NCI-H748 (cell line): ENCODE results near the gene FRMD5.
A peak's percentile ranks its signal among the peaks of the same experiment; 100 is the strongest.

Experiments used
- DNase-seq: peaks from one replicate; lab custom pipeline; 2025; ENCODE audit not compliant: unreplicated experiment; lab: John Stamatoyannopoulos, UW

FRMD5 gene

DNA sequence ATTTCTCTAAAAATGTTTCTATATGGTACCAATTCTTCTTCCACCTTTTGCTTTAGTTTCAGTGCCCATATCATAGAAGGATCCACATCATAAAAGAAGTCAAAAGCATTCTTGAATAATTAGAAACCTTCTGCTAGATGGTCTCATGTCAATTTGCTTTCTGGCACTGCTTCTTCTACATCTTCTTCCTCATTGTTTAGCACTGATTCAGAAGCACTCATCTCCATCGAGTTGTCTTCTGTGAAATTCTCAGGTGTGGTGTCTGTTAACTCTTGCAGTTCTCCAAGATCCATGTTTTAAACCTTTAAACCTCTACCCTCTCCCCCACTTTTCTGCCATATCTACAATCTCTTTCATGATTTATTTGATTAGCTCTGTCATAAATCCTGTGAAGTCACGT, 213.5 kb downstream of the FRMD5 start:
- DNase-seq: no peak

DNA sequence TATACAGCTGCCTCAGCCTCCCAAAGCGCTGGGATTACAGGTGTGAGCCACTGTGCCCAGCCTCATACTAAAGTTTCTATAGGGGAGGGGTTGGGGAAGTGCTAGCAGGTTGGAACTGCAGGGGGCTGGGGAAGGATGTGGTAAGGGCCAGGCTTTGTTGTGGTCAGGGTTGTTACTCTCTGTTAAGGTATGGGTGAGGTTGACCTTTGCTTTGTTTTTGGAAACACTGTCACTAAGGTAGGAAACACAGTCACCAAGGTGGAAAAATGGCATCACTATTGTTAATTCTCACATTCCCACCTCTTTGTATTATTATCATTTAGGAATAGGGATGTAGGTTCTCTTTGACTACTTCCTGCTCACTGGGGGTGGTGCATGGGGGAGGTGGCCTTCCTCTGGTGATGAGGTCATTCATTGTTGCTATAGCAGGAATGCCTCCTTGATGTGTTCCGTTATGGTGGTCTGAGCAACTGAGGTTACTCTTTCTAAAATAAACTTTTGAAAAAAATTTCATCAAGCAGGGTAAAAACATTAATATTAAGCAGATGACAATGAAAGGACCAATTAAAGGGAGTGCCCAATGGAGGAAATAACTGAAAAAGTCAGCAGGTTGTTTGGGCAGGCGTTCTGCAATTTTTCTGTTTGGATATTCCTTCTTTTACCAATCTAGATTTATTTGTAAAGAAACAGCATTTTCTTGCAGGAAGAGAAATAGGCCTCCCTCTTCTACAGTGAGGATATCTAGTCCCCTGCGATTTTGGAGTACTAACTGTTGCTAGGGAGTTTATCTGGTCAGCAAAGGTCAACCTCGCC, 217.8 kb downstream of the FRMD5 start:
- no peak for DNase-seq

DNA sequence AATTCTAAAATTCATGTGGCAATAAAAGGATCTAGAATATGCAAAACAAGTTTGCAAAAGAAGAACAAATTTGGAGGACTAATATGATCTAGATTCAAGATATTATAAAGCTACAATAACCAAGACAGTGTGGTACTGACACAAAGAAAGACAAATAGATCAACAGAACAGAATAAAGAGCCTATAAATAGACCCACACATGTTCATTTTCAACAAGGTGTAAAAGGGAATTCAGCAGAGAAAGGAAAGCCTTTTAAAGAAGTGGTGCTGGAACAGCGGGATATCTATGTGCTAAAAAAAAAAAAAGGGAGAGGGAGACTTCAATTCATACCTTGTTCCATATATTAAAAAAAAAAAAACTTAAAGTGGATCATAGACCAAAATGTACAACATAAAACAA, 219.3 kb downstream of the FRMD5 start:
- no peak for DNase-seq

DNA sequence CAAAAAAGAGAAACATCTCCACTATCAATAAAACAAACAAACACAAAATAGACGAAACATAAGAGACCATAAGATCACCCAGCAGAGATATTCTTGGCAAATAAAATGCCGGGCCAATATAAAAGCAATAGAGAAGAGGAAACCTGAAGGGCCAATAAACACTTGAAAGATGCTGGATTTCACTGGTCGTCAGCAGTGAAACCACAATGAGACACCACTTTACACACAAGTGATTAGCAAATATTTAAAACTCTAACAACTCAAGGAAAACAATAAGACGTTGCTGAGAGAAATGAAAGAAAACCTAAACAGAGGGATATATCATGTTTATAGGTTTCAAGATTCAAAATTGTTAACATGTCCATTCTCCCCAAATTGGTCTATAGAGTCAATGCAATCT, 219.7 kb downstream of the FRMD5 start:
- no peak for DNase-seq

DNA sequence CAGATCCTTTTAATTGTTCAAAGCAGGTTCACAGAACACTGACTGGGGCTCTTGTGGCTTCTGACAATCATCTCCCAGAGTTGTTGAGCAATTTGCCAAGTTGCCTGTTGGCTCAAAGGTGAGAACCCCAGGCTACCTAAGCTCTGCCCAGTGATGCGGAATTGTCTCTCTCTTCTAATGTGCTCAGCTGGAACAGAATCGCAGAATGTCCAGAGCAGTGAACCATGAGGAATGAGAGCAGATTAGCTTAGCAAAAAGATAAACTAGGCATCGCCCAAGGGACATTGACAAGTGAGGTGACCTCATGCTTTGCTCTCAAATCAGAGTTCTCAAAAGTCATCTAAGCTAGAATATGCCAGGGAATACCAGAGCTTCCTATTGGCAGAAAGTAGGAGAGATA, 220.2 kb downstream of the FRMD5 start:
- DNase-seq: no peak

DNA sequence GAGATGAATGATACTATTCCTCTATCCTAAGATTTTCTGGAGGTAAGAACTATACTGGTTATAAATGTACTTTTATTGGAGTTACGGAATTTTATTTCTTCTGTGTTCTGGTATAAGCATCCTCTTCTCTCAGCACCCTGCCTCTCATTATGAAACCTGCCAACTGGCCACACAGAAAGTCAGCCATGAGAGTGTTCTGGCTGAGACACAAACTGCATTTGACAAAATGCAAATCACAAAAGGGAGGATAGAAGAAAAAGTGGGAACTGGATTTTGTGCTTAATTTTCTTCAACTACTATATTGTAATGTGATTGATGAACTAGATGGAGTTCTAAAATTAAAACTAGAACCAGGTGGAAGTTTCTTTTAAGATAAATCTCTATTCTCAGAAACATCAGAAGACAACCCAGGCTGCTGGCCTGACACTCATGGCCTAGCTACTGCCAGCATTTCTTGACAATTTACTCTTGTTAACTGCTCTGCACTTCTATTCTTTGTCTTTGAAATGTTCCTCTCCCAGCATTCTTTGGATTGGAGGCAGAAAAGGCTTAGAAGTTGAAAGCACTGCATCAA, 225.2 kb downstream of the FRMD5 start:
- no peak for DNase-seq

DNA sequence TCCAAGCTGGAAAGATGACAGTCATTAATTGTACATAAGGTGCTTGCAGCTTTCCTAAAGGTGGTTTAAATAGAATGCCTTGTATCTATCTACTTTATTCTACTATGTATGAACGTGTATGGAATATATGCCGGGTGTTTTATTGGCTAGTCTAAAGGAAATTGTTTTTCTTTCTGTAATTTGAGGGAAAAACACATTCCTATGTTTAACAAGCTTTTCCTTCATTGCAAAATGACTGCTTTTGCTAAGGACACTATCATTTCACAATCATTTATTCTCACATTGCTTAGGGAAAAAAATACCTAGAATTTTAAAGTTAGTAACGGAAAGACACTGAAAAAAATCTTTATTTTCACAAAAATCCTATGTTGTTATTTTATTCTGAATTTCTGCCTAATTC, 226.5 kb downstream of the FRMD5 start:
- no peak for DNase-seq

DNA sequence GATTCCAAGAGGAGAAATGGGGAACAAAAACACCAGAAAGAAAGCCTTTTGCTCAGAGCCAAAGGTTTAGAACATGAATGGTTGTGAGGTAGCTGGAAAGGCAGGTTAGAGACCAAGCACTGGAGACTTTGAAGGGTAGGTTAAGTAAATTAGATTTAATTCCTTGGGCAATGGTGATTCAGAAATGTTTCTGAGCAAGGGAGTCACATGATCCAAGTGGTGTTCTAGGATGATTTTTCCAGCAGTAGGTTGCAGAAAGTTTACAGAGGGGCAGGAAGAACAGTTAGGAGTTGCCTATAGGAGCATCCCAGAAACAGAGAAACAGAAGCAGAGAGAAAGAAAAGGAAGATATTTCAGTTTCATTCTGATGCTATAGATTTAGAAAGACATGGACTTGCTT, 228.4 kb downstream of the FRMD5 start:
- DNase-seq: no peak

DNA sequence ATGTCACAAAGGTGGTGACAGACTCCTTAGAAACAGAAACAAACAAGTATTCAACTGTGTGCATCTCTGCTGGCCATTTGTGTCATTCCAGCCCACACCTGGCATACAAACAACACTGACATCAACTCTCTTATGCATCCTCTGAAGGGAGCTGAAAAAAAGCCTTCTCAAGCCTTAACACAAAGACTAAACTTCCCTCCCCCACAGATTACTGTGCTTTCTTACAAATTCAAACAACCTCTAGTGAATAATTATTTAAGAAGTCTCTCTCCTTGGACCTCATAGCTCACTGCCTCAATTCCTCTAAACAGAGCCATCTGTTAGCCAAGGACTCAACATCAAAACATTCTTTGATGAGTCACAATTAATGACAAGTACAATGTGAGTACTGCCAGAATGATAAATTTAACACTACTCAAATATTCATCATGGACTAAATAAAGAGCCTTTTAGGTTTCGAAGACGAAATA, 236.2 kb downstream of the FRMD5 start:
- DNase-seq: no peak

DNA sequence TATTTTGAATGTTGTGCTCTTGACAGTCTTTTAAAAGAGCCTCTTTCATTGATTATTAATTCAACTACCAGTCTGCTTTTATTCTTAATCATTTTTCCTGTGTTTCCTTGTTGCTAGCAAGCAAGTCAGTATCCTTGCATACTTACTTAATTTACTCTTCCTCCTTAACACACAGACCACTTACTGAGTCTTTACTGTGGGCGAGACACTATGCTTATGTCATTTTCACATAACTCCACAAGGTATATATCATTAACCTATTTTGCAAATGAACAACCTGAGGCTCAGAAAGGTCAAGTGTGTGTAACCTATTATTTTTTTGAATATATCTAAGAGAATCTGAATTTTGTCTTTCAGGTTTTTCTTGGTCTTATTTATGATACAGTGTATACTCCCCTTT, 237.3 kb downstream of the FRMD5 start:
- no peak for DNase-seq

DNA sequence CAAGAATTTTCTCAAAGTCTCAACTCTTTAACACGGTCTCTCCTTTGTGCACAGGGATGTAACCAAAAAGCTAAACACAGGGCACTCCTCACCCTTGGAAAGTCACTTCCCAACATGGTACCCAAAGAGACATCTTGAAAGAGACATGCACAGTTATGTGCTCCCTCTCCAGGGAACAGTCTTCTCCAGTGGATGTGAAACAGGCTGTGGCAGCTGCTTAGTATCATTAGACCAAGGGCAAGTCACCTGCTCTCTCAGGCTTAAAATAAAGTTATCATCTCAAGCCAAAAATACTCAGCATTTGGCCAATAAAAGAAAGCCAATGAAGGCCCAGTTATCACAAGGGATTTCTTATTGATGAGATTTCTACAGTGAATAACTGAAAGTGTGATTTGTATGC, 239.9 kb downstream of the FRMD5 start:
- DNase-seq: no peak

DNA sequence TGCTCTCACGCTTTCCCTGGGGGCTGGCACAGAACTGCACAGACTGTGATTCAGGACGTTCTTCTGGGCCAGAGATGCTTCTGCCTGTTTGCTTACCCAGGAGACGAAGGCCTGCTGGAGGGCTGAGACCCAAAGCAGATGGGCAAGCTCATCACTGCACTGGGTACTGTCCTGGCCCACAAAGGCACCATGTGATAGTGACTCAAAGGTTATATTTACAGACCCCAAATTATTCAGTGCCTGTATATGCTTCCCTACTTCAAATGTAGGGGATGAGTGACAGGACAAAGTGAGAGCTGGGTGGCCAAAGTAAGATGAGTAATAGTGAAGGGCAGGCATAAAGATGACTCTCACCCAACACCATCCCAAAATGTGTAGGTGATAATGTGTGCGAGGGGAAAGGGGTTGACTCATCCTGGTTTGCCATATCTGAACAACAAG, 240.9 kb downstream of the FRMD5 start:
- no peak for DNase-seq

DNA sequence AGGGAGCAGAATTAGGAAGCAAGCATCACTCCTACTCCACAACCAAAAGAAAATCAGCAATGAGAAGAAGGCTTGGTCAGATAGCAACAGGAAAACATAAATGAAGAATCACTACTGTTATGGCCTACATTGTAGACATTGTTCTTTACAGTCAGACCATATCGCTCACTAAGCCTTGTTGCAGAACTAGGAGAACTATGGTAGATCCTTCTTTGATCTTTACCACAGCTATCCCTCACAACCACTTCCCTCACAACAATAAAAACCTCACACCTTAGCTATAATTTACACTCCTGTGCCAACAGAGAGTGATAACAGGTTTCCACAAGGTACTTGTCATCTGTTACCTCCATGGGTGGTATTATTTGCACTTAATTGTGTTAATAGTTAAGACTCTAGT, 241.7 kb downstream of the FRMD5 start:
- DNase-seq: no peak

DNA sequence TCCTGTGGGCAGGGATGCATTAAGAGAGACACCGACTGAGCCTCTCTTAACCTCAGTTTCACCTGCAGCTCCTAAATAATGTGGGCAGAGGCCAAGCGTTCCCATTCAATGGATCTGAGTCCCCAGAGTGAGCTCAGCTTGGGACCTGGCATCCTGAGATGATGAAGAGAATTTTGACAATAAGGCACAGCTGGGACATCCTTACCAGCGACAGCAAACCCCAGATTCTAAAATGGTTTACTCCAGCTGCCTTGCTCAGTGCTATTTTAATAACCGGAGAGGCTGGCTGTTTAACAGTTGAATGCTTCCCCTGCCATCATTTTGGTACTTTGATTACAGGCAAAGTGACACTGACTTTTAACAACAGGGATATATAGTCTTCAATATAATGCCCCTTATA, 244.5 kb downstream of the FRMD5 start:
- DNase-seq: no peak

DNA sequence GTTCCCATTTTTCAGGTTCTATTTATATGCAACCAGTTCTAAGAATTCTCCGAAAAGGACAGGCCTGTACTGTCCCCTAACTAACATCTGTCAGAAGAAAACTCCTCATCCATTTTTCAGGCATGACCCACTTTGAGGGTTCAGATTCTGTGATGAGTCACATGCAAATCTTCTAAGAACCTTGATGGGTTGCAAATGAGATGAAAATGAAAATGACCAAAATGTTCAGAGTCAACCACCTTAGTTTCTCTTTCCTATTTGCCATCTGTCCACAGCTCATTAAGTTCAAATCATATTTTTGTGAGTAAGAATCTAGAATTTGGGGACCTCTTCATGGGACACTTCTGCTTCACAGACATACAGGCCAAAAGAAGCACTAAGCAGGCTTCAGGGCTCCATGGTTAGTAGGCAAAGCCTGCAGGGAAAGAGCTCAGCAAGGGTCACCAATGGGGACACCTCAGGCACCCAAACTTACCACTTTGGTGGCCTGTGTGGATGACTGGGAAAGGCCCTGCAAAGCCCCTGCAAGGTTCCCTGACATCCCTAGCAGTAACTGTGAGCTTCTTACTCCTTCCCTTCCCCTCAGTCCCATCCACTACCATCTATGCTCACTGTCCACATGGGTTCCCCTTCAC, 246.3 kb downstream of the FRMD5 start:
- DNase-seq: no peak

DNA sequence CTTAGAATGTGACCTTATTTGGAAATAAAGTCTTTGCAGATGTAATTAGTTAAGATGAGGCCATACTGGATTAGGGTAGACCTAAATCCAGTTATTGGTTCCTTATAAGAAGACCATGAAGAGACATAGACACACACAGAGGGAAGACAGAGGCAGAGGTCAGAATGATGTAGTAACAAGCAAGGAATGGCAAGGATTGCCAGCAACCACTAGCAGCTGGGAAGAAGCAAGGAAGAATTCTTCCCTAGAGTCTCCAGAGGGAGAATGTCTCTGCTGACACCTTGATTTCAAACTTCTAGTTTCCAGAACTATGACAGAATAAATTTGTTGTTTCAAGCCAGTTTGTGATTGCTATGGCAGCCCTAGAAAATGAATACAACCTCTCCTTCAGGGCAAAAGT, 251.6 kb downstream of the FRMD5 start:
- no peak for DNase-seq

DNA sequence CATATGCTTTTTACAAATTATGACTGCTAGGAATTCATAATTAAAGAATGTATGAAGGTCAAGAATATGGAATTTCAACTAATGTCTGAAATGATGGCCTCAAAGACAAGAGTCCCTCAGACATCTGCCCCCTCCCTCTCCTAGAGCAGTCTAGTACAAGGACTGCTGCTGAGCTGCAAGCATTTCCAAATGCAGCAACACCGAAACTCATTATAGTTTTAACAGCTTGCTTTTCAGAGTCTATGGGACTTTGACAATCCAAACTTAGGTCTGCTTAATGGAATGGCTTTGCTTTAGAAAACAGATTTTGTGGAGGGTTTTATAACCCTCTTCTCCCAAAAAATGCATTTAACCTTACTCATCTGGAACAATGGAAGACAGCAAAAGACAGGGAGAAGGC, 252.9 kb downstream of the FRMD5 start:
- DNase-seq: no peak

DNA sequence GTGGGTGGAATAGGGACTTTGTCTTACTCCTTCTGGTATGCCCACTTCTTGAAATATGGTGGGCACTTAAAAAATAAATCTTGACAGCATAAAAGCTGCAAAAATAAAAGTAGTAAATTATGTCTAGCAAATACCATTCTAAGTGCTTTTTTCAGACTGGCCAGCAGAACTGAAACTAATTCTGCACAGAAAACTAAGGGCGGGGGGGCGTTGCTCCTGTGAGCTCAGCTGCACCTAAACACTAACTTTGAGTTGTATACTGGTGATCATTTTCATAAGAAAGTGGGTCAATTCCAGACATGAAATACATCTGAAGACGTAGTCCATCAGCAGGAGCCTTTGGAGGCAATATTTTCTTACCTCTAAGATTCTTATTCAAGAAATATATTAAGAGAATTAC, 253.5 kb downstream of the FRMD5 start:
- DNase-seq: no peak

DNA sequence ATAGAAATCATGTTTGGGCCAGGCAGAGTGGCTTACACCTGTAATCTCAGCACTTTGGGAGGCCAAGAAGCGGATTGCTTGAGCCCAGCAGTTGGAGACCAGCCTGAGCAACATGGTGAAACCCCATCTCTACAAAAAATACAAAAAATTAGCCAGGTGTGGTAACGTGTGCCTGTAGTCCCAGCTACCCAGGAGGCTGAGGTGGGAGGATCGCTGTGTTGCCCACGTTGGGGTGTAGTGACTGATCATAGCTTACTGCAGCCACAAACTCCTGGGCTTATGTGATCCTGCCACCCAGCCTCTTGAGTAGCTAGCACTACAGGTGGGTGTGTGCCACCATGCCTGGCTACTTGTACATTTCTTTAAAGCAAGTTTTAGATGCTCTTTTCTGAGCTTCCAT, 254.0 kb downstream of the FRMD5 start:
- no peak for DNase-seq

DNA sequence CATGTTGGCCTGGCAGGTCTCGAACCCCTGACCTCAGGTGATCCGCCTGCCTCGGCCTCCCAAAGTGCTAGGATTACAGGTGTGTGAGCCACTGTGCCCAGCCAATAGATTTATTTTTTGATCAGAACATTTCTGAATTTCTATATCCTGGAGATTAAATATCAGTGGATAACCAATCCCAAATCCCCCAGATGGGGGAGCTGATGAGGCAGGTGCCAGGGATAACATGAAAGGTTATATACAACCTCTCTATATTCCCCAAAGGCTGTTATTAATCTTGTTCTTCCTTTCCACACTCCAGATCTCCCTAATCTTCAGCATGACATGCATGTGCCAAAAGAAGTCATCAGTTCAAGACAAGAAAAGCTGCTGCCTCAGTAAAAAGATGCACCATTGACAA, 256.0 kb downstream of the FRMD5 start:
- peak; percentile 8 for DNase-seq

DNA sequence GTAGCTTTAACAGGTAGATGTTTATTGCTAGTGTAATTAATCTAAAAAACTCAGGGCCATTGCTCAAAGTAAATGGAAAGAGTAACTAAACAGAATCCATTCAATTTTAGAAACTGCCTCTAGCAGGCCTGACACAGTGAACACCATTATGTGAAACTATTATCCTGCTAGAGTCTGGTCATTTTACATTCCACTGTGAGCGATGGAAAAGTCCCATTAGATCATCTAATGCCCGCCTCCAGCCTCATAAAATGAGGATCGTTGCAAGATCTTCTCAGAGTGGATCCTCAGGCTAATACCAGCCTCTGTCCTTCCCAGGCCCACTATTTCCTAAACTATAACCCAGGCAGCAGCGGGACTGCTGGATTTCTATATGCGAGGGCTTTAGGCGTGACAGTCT, 260.6 kb downstream of the FRMD5 start:
- DNase-seq: no peak

DNA sequence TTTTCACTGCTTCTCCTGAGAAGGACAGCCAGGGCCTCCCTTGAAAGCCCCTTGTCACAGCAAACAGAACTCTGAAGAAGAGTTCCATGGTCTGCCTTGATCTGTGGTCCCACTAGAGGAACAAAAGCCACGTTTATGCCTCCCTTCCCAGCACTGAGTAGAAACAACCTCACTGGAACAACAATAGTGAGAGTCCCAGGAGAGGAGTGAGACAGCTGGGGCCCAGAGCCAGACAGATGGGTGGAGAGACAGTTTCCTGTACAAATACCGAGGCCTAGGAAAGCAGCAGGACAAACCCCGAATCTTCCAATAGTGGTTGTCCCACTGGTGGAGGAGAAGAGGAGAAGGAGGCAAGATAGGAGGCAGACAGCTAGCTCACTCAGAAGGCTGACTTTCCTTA, 262.2 kb downstream of the FRMD5 start:
- no peak for DNase-seq
